ENCODE results near the gene DNAH6.
"Not testable (repeated sequence)": the region's sequence is repeated elsewhere in the genome, so short reads cannot be mapped to it uniquely, and the experiment has no call there.

The DNAH6 gene

DNA sequence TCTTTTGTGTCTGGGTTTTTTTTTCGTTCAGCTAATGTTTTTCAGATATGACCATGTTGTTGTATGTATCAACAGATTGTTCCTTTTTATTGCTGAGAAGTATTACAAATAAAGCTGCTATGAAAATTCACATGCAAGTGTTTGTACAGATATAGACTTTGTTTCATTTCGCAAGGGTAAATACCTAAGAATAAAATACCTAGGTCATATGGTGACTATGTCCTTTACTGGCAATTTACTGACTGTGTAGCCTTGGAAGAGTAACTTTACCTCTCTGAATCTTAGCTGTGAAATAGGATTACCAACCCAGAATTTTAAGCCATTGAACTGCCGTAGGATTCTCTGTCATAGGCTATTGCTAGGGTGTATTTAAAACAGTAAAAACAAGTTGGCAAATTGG lies 19.0 kb upstream of the DNAH6 start:
- no peak for DNase-seq (ENCODE audit: low read depth in 2 of 2)

DNA sequence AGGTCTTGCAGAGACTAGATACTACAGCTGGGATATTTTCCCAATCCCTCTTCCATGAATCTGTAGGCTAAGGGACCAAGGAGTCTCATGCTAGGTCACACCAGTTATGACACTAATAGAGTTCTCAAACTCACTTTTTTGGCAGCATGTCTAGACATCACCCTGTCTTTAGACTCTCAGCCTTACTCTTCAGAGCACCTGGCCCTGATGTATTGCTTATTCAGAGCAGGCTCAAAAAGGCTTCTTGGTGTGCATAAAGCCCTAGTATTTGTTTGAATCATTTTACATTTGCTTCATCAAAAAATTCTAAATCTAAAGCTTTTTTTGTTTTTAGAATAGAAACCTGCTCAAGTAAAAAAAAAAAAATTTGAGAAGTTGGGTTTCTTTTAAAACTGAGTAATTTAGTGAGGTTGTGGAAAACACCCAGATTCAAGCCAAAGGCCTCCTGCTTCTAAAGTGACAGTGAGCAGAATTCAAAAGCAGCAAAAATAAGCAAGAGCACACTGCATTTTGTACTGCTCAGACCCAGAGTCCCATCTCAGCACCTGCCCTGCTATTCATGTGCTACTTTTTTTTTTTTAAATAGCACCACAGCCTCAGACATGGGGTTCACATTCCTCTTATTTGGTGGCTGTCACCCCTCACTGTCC lies 18.0 kb upstream of the DNAH6 start:
- DNase-seq (ENCODE audit: low read depth in 2 of 2) = no peak

DNA sequence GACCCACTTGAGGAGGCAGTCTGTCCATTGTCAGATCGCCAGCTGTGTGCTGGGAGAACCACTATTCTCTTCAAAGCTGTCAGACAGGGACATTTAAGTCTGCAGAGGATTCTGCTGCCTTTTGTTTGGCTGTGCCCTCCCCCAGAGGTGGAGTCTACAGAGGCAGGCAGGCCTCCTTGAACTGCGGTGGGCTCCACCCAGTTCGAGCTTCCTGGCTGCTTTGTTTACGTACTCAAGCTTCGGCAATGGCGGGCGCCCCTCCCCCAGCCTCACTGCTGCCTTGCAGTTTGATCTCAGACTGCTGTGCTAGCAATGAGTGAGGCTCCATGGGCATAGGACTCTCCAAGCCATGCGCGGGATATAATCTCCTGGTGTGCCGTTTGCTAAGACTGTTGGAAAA lies 5.3 kb upstream of the DNAH6 start:
- DNase-seq (ENCODE audit: low read depth in 2 of 2) = not testable (repeated sequence)

DNA sequence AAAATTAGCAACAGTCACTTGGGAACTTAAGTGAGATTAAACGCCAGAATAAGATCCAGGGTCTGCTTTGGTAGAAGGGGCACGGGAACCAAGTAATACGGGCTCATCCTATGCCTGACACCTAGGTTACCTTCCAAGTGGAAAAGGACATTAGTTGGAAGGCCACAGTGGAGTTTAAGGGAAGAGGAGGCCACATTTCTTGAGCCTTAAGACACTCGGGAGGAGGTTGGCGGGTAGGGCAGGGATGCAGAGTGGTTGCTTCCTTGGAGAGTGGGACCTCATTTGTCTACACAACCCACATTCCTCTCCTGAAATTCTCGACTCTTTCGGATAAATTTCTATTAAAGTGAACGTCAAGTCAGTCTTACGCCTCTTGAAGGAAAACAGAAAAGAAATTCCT lies 510 bp upstream of the DNAH6 start:
- DNase-seq (ENCODE audit: low read depth in 2 of 2) = no peak

DNA sequence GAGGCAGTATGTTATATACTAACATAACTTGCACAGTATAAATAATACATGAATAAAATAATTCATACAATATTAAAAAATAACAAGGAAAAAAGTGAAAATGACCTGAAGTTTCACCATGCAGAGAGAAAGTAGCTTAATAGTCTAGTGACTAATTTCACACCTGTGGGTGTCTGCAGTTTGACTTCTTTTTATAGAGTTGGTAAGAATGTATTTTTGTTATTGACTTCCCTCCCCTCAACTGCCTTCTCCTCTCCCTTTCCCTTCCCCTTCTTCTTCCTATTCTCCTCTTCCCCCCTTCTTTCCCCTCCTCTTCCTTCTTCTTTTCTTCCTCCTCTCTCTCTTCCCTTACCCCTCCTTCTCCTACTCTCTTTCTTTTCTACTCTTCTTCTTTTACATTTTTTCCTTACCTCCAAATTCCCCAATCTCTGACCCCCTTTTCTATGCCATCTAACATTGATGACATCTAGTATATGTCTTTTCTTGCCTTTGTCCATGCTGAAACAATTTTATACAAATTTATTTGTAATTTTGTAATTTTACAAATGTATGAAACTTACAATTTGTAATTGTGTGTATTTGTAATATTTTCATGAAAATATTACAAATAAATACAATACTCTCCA lies 3.1 kb downstream of the DNAH6 start:
- DNase-seq (ENCODE audit: low read depth in 2 of 2) = no peak

DNA sequence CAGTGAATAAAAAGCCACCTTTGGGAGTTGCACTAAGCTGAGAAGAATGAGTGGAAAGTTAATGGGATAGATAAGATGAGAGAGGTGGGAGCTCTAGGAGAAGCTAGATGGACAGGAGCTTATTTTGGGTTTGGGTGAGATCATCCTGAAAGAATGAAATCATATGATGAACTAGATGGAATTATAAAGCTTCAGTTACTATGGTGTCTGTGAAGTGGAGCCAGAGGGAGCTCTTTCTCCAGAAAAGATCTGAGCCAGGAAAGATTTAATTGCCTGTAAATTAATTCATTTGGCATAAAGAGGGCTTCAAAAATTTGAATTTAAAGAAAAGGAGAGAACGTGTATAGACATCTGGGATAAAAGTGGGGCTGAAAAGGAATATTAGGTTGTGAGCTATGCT lies 10.3 kb downstream of the DNAH6 start:
- DNase-seq (ENCODE audit: low read depth in 2 of 2) = no peak

DNA sequence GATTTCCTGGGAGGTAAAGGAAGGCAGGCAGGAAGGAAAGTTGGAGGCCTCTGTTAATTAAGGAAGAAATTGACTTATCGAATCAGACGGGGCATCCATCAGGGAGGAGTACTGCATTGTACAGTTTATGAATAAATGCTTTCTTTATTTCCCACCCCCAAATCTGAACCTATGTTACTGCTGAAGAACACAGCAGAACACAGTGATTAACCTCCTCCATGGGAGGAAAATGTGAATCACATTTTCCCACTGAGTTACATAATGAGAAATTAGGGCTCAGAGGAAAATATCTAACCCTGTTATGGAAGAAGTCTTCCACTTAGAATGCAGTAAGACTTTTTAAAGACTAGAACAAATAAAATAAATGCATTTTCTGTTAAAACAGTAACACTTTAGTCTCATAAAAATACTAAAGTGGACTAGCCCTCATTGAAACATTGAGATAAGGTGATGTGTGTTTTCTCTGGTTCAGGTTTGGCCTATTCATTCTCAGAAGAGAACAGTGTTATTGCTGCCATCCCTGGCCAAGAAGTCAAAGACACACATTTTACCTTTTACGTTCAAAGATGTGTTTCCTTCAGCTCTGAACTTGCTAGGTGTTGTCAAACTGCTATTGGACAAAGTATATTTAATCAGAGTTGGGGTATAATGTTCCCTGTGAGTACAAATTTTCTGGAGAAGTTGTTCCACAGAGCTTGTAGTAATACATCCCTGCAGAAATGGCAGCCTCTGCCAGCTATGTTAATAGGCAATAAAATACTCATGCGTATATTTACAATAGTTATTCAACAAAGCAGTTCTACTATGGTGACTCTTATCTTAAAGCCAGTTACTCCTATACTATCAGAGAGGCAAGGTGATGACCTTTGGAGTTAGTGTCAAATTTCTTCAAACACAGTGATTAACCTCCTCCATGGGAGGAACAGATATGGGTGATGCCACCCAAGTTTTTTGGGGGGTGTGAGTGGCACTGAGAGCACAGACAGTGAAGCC lies 11.1 kb downstream of the DNAH6 start:
- DNase-seq (ENCODE audit: low read depth in 2 of 2) = no peak

DNA sequence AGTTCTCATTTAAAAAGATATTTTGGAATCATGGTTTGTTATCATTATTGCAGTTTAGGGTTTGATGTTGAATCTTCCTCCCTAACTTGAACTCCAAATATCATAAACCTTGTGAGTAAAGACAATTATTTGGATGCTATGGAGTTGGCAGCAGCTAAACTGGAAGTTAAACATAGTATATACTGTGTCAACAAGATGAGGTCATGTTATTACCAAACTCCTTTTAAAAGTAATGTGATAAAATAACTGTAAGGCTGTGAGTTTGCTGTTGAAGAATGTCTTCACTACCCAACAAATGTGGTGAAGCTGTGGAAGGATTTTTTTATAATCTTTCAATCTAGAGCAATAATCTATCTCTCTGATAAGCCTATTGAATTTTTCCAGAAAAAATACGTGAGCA lies 16.0 kb downstream of the DNAH6 start:
- DNase-seq (ENCODE audit: low read depth in 2 of 2) = no peak

DNA sequence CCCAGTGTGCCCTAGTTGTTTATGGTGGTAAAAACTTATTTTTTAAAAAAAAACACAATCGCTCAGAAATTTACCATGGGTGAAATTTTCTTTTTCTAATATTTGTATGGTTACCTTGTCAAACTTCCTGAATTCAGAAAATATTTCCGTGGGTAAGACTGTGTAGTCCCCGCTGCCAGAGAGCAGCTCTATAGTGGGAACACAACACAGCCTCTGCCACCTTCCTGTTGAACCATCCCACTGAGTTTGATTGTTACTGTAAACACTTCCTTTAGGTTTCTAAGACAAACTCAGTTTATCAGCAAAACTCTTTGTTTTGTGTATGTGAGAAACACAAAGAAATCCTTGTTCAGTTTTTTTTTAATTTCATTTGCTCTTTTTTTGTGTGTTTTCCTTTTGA lies 17.9 kb downstream of the DNAH6 start:
- DNase-seq (ENCODE audit: low read depth in 2 of 2) = no peak

DNA sequence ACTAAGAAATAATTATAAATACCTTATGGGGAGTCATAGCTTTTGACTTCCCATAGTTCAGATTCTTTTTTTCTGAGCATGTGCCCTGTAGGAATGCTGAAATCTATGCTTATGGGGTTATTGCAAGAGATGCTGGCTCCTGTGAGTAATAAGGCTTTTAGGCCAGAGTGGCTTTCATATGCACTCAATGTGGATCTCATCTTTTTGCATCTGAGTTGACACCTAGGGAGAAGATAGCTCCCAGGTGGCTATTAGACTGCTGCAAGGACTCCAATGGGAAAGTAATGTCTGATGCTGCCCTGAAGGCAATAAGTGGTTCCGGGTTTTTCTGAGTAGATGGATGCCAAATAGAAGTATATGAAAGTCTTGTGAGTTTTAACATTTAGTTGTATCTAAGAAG lies 21.0 kb downstream of the DNAH6 start:
- DNase-seq (ENCODE audit: low read depth in 2 of 2) = no peak

DNA sequence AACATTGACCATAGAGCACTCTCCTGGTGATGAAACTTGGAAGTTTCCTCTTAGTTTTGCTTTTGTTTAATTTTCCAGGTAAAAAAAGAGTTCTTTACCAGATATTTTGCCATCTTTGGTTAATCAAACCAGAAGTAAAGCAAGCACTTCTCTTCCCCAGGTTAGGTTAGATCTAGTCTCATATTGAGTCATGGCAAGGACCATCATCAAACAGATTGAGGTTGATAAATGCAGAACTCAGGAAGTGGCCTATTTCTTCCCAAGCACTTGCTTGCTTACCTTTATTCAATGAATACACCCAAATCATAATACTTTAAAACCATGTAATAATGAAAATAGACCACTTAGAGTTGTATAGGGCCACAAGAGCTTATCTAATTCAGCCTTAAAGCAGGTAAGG lies 23.4 kb downstream of the DNAH6 start:
- no peak for DNase-seq (ENCODE audit: low read depth in 2 of 2)

DNA sequence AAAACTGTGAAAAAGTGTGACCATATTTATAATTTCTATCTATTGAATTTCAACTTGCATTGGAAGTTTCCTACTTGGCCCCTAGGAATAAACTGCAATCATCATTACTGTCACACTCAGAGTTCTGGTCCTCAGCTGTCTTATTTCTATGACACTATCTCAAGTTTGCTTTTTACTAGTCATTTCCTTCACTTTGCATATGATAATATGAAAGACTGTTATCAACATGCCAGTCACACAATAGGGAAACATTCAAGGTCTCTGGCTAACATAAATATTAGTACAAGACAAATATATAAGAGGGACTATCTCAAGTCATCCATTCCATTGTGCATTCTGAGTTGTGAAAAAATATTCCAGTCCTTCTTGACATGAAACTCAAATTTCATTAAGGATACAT lies 28.7 kb downstream of the DNAH6 start:
- no peak for DNase-seq (ENCODE audit: low read depth in 2 of 2)

DNA sequence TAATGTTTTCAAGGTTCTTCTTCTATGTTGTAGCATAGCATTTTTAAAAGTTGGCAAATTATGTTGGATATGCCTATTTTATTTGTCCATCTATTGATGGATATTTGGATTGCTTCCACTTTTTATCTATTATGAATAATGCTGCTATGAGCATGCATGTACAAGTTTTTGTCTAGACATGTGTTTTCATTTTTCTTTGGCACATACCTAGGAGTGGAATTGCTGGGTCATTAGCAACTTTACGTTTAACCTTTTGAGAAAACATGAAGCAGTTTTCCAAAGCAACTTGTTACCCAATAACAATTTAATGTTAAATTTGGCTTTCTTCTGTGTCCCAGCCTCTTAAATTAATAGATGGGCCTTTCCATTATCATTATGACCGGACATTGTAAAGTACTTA lies 30.3 kb downstream of the DNAH6 start:
- DNase-seq (ENCODE audit: low read depth in 2 of 2) = no peak

DNA sequence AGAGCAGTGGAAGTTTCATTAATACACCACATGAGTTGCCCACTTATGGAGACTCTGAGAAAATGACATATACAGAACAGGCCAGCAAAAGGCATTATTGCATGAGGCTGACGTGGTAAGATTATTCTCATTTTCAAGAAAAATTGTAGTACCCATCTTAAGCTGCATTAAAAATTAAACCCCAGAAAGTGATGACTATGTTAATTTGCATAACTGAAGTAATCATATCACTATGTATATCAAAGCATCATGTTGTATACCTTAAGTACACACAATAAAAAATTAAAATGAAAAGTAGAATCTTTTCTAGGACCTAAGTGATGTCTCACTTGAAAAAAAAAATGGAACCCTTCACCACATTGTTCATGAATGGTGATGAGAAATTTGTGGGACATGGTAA lies 32.0 kb downstream of the DNAH6 start:
- DNase-seq (ENCODE audit: low read depth in 2 of 2) = no peak

DNA sequence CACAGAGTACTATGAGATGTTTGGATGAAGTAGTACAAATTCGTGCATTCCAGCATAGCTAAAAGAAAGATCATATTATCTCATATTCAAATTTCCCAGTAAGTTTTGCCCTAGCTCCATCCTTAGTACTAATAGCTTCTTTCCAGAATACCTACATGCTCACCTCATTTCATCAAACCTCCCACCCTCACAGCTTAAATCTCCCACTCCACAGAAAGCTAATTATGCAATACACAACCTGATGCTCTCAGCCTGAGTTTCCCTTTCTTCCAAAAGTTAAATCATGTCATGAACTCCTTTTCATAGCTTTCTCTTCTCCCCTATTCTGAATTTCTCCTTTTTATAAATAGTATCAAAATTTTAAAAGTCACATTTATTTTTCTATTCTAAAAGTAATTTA lies 34.6 kb downstream of the DNAH6 start:
- no peak for DNase-seq (ENCODE audit: low read depth in 2 of 2)

DNA sequence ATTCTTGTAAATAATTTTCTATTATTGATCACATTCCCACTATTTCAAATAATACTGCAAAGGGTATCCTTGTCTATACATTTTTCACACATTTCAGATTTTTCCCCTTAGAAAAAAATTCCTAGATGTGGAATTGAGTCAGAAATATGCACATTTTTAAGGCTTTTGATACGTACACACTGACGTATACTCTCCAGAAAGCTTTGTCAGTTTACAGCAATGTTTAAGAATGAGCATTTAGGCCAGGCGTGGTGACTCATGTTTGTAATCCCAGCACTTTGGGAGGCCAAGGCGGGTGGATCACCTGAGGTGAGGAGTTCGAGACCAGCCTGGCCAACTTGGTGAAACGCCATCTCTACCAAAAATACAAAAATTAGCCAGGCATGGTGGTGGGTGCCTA lies 35.2 kb downstream of the DNAH6 start:
- not testable (repeated sequence) for DNase-seq (ENCODE audit: low read depth in 2 of 2)

DNA sequence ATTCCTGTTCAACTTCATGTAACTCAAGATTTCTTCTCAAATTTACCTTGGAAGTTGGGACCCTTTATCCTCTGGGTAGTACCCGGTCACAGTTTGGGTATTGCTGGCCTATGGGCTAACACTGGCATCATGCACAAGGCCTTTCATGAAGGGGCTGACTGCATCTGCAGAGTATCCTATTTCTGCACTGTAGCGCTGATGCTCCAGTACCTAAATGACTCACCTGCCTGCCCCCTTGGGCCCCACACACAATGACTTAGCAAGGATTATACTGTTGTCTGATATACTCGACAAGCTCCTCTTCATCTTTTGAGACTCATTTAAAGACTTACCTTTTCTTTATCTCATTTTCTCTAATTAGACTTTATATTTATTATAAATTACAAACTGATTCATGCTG lies 39.9 kb downstream of the DNAH6 start:
- no peak for DNase-seq (ENCODE audit: low read depth in 2 of 2)

DNA sequence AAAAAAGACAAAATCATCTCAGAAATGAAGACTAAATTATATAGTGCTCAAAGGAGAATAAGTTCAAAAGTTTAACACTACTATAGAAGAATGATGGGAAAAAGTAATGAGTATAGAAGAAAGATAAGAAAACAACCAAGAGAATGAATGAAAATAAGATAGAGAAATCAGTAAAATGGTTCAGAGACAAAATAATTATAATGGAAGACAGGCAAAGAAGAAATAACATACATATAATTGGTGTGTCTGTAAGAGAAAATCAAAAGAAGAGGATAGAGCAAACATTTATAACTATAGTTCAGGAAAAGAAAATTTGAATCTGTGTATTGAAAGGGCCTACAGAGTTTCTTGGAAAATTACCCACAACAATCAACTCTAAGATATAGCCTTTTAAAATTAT lies 43.5 kb downstream of the DNAH6 start:
- DNase-seq (ENCODE audit: low read depth in 2 of 2) = no peak

DNA sequence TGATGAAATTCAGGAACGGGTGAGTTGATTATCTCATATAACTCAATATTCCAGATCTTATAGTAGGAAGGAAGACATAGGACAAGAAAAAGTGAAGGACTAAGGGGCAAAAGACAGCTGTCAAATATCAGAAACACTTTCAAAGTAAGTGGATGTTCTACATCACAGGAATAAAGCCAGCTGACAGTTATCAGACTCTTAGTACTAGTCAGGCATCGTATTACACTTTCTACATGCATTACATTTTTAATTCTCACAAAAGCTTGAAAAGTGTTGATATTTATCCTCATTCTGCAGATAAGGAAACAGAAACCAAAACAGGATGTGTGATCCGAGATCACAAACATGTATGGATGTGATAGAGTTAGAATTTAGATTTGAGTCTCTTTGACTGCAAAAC lies 63.4 kb downstream of the DNAH6 start:
- no peak for DNase-seq (ENCODE audit: low read depth in 2 of 2)

DNA sequence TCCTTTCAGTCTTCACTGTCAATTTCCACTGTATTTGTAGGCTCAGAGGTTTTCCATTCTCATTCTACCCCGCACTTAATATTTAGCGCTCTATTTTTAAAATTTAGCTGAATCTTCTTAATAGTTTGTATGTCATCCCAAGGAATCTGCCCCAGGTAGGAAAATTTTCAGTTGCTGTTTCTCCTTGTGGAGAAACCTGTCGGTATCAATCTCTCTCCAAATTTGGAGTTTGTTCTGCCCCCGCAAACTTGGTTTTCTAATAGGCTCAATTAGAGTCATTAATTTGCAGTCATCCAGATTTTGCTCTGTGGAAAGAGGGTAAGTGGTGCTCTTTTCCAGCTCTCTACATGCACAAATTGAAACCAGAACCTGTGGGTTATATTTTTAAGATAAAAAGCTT lies 87.6 kb downstream of the DNAH6 start:
- no peak for DNase-seq (ENCODE audit: low read depth in 2 of 2)

DNA sequence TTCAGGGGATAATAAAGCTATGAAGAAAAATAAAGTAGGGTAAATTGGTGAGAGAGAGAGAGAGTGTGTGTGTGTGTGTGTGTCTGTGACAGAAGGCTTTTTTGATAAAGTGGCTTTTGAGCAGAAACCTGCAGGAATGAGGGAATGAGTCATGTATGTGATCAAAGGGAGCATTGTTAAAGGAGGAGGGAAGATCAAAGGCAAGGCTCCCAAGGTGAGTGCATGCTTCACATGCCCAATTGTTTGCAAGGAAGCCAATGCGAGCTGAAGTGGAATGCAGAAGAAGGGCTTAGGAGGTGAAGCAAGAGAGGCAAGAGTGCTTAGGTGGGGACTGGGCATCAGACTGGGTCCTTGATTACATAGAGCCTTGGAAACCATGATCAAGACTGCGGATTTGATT lies 96.8 kb downstream of the DNAH6 start:
- DNase-seq (ENCODE audit: low read depth in 2 of 2) = no peak

DNA sequence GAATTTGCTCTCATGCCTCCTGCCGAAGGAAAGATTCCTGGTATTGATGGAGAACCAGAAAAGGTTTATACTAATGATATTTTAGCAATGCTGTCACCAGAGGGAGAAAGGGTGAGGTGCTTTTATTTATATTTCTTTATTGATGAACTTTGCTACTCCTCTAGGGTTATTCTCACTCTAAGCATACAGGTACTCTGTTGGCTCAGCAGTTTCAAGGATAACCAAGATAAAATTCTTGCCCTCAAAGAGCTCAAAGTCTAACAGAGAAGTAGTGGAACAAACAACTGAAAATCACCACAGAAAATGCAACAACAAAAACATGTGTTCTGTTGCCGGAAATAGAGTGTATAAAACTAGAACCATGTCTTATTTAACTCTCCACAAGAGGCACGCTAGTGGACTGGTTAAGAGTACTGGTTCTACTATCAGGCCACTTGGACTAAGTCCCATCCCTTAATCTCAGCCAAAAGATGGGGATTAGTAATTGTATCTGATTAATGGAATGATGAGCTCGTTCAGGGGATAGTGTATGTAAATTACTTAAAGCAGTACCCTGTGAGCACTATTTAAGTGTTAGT lies 103.6 kb downstream of the DNAH6 start:
- no peak for DNase-seq (ENCODE audit: low read depth in 2 of 2)

DNA sequence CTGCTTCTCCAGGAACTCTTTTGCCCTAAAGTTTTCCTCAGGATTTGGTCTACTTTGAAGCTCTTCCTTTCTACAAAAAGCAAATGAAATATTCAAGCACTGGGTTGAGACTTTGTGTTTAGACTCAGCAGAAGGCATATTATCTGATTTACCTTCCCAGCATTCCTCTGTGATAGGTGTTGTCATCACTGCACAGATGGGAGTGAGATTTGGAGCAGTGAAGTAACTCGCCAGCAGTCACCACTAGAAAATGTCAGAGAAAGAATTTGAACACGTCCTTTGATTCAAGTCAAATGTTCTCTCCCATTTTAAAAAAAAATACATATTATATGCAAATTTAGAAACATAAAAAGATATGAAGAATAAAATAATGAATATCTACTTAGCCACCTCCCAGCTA lies 112.2 kb downstream of the DNAH6 start:
- DNase-seq (ENCODE audit: low read depth in 2 of 2) = no peak

All from stimulated activated CD4-positive, alpha-beta T cell treated with anti-CD3 and anti-CD28 coated beads, Interleukin-12 subunit alpha, Interleukin-12 subunit beta, amount 100 ng/mL, for 24 hours (primary cell).